Measurements from ENCODE around the gene VAPB.

DNA sequence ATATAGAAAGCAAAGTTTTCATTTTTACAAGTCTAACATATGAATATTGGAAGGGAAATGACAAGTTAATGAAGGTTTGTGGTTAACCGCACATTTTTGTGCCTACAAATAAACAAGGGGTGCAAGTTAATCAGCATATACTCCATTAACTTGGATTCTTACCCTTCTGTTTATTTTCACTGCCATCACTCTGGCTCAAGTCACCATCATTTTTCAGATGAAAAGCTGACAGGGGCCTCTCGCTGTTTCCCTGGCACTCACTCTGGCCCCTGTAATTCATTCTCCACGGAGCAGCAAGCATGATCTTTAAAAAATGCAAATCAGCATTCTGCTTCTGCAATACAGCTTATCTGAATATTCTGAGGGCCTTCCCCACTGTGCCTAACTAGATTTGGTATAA, 96.4 kb downstream of the VAPB start:
- TF ChIP-seq, protein P1, sequence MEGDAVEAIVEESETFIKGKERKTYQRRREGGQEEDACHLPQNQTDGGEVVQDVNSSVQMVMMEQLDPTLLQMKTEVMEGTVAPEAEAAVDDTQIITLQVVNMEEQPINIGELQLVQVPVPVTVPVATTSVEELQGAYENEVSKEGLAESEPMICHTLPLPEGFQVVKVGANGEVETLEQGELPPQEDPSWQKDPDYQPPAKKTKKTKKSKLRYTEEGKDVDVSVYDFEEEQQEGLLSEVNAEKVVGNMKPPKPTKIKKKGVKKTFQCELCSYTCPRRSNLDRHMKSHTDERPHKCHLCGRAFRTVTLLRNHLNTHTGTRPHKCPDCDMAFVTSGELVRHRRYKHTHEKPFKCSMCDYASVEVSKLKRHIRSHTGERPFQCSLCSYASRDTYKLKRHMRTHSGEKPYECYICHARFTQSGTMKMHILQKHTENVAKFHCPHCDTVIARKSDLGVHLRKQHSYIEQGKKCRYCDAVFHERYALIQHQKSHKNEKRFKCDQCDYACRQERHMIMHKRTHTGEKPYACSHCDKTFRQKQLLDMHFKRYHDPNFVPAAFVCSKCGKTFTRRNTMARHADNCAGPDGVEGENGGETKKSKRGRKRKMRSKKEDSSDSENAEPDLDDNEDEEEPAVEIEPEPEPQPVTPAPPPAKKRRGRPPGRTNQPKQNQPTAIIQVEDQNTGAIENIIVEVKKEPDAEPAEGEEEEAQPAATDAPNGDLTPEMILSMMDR (IDR thresholded peaks at IDR 0.05), result no peak
- no peak for TF ChIP-seq POLR2A (IDR thresholded peaks at IDR 0.05)
